GM13977 (cell line): ENCODE results near the gene SLC29A1.

ENCODE experiments used
- DNase-seq: peaks from one replicate; pipeline ENCODE4 v3.0.0; 2012; ENCODE audit warnings: low spot score
- in situ Hi-C: fragments of 300-500 bp; cut with MboI; formaldehyde crosslinking; loops from one replicate; pipeline ENCODE4 v1.12.0; 2022; ENCODE audit warnings: low sequenced_read_pairs, low pct_unique_long_range_greater_than_20kb, mixed read lengths, inconsistent platforms; ENCODE audit not compliant: unreplicated experiment
- TF ChIP-seq, protein P1 (sequence below): IDR thresholded peaks from 2 replicates; pipeline ENCODE4 v1.5.1; 2012; ENCODE audit warnings: mild to moderate bottlenecking, control low read depth; ENCODE audit not compliant: insufficient read depth; ENCODE audit errors: extremely low read depth, missing control alignments

Gene SLC29A1

DNA sequence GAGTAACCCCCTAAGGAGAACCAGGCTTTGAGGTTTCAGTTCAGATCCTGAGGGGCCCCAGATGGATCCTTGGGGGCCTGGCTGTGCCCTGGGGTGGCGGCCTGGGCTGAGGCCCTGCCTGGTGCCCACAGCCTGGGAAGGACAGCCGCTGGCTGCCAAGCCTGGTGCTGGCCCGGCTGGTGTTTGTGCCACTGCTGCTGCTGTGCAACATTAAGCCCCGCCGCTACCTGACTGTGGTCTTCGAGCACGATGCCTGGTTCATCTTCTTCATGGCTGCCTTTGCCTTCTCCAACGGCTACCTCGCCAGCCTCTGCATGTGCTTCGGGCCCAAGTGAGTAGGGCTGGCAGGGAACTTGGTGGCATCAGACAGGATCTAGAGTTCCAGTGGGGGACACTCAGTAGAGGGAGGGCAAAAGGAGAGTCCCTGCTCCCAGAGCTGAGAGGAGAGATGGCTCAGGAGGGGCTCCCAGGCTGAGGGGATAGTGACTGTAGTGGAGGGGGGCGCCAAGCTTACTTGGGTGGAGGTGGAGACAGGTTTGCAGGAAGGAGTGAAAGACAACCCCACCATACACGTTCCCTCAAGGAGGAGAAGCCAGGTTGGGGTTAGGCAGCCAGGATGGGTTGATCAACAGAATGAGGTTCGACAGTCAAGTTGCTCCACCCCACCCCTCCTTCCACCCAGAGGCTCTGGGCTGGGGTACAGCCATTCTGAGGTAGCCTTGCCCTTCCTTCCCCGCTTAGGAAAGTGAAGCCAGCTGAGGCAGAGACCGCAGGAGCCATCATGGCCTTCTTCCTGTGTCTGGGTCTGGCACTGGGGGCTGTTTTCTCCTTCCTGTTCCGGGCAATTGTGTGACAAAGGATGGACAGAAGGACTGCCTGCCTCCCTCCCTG, 9.5 kb downstream of the SLC29A1 start:
- in situ Hi-C loops, result no loop called here
- TF ChIP-seq, protein P1, sequence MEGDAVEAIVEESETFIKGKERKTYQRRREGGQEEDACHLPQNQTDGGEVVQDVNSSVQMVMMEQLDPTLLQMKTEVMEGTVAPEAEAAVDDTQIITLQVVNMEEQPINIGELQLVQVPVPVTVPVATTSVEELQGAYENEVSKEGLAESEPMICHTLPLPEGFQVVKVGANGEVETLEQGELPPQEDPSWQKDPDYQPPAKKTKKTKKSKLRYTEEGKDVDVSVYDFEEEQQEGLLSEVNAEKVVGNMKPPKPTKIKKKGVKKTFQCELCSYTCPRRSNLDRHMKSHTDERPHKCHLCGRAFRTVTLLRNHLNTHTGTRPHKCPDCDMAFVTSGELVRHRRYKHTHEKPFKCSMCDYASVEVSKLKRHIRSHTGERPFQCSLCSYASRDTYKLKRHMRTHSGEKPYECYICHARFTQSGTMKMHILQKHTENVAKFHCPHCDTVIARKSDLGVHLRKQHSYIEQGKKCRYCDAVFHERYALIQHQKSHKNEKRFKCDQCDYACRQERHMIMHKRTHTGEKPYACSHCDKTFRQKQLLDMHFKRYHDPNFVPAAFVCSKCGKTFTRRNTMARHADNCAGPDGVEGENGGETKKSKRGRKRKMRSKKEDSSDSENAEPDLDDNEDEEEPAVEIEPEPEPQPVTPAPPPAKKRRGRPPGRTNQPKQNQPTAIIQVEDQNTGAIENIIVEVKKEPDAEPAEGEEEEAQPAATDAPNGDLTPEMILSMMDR, result no peak
- no peak for DNase-seq

DNA sequence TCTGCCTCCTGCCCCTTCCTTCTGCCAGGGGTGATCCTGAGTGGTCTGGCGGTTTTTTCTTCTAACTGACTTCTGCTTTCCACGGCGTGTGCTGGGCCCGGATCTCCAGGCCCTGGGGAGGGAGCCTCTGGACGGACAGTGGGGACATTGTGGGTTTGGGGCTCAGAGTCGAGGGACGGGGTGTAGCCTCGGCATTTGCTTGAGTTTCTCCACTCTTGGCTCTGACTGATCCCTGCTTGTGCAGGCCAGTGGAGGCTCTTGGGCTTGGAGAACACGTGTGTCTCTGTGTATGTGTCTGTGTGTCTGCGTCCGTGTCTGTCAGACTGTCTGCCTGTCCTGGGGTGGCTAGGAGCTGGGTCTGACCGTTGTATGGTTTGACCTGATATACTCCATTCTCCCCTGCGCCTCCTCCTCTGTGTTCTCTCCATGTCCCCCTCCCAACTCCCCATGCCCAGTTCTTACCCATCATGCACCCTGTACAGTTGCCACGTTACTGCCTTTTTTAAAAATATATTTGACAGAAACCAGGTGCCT, 10.2 kb downstream of the SLC29A1 start:
- DNase-seq, result no peak
- in situ Hi-C loops, result no loop called here
- TF ChIP-seq, protein P1, result no peak

DNA sequence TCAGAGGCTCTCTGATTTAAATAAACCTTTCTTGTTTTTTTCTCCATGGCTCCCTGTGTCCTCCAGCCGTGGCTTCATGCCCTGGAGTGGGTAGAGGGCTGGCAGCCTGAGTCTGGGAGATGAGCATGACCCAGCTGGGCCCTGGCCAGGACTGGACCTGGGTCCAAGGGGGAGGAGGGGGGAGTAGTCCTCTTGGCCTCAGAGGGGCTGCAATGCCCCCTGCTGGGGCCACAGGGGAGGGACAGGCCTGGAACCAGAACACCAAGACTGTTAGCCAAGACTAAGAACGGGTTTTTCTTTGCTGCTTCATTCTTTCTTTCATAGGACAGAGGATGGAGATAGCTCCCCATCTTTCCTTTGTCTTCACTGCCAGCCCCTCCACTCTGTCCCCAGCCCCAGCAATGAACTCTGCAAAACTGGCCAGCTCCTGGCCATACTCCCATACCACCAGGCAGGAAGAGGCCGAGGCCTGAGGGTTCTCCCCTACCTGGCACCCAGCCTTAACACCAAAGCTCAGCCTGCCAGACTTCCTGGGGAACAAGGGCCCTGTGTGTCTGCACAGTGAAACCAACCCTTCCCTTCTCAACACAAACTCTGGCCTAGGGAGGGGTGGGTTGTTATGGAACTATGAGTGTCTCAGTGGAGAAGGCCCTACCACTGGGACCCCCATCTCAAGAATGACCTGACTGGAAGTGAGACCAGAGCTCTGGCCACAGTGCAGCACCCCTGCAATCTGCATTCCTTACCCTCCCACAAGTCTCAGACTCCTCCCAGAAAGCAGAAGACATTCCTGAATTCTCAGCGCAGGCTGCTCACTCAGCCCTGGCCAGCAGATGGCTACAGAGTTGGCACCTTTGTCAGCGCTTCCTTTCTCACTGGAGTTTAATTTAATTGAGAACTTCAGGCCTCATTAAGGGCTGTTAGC, 11.0 kb downstream of the SLC29A1 start:
- in situ Hi-C loops, result loop anchor here (5.0 kb wide), 1 partner anchor 62 kb away; no protein-coding TSS in a partner anchor
- TF ChIP-seq, protein P1, result peak; percentile 80
- peak; percentile 71 for DNase-seq

GRCh38 chr6:44235269-44235668, 11.9 kb downstream of the SLC29A1 start:
- TF ChIP-seq, protein P1, result no peak
- DNase-seq, result no peak
- in situ Hi-C loops, result loop anchor here (5.0 kb wide), 1 partner anchor 63 kb away; no protein-coding TSS in a partner anchor

DNA sequence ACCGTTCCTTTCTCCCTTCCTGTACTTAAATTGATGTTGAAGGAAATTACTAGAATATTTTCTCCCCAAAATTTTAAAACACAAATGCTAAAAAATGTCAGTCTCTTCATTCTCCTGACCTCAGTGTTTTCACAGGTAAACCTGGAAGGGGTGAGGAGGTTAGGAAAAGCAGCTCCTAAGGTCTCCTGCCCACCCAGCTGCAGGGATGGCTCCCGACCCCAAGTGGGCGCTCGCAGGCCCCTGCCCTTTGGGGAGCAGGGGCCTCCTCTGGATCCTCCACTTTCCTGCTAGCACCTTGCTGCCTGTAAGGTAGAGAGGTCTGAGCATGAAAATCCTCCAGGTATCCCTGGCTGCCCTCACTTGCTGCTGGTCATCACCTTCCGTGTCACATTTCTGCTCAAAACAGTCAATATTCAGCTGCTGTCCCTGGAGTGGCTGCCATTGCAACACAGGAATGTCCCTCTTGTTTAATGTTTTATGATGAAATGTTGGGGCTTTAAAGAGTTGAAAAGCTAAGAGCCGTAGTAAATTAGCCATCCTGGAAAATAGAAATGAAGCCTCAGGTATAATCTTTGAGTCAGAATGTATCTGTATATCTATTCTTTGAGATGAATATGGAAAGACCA, 12.6 kb downstream of the SLC29A1 start:
- no peak for DNase-seq
- in situ Hi-C loops, result loop anchor here (5.0 kb wide), 1 partner anchor 64 kb away; no protein-coding TSS in a partner anchor
- TF ChIP-seq, protein P1, result no peak
